Activated T-cell treated with anti-CD3 and anti-CD28 coated beads for 48 hours (primary cell): ENCODE data around the gene TMC6.
"Not testable (repeated sequence)": the region's sequence is repeated elsewhere in the genome, so short reads cannot be mapped to it uniquely, and the experiment has no call there.

ENCODE experiments used
- DNase-seq: peaks from one replicate; pipeline ENCODE4 v3.0.0-alpha.2; 2020; ENCODE audit warnings: low read depth

TMC6 gene

DNA sequence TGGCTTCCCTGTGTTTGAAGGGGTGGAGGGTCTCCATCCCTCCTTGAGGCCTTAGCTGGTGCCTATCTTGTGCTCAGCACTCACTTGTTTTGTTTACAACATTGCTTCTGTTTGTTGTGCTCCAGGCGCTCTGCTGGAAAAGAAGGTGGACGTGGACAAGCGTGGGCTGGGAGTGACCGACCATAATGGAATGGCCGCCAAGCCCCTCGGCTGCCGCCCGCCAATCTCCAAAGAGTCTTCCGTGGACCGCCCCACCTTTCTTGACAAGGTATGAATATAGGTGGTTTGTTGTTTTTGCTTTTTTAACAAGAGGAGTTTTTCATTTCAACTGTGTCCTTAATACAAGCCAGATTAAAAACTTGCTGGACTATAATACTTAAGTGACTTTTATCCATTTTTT lies 53.5 kb downstream of the TMC6 start:
- no peak for DNase-seq

DNA sequence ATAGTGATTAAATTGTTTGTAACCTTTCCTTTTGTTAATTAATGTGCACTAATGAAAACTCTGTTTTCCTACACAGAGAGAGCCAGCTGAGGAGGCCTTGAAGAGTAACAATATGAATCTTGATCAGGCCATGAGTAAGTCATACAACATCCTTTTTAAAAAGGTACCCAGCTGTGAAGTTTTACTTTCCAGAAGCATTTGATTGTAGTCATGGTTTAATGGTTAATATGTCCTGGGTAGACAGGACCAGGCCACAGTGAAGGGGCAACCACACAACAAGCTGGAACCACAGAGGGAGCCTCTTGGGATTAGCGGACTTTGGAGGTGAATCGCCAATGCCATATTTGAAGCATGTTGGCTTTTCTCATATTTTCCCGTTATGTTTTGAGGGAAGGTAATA lies 55.6 kb downstream of the TMC6 start:
- DNase-seq: no peak

DNA sequence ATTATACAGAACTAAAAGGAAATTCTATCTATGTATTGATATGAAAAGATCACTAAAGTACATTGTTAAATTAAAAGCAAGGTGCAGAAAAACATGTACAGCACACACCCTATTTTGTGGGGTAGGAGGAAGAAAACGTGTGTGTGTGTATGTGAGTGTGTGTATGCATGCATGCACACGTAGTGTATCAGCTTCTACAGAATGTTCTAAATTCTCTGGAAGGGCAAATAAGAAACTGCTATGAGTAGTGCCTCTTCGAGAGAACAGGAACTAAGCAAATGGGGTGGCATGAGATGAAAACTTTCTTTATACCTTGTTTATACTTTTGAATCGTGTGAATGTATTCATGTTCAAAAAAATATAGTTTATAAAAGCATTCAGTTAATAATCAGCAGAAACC lies 58.9 kb downstream of the TMC6 start:
- DNase-seq: no peak

DNA sequence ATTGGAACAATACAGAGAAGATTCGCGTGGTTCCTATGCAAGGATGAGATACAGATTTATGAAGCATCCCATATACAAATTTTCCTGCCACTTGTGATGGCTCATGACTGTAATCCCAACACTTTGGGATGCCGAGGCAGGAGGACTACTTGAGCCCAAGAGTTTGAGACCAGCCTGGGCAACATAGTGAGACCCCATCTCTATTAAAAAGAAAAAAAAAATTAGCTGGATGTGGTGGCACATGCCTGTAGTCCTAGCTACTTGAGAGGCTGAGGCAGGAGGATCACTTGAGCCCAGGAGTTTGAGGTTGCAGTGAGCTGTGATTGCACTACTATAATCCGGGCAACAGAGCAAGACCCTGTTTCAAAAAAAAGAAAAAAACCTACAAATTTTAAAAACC lies 61.6 kb downstream of the TMC6 start:
- not testable (repeated sequence) for DNase-seq

DNA sequence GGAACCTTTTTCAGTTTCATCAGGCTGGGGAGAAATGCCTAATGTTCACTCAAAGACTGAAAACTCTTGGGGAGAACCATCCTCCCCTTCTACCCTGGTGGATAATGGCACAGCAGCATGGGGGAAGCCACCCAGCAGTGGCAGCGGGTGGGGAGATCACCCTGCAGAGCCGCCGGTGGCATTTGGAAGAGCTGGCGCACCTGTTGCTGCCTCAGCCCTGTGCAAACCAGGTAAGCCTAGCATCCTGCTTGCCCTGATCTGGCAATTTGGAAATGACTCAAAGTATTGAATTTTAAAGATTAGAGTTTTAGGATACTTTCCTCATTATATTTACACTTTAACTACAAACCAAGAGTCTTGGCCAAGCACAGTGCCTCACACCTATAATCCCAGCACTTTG lies 63.8 kb downstream of the TMC6 start:
- DNase-seq: no peak

DNA sequence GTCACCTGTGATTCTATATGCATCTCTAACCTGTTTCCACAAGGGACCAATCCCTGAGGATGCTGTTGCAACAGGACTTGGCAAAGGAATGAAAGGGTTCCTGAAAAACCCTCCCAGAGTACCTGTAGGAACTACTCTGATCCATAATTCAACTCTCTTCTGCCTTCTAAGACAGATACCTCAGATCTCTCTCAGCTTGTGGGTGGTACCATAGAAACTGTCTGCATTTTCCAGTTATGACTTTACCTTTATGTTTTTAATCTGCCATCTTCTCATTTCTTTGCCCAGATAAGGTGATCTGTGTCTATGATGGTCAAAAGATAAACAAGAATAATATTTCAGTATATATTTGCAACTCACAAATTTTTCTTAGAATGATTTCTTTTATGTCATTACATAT lies 65.1 kb downstream of the TMC6 start:
- DNase-seq: no peak

DNA sequence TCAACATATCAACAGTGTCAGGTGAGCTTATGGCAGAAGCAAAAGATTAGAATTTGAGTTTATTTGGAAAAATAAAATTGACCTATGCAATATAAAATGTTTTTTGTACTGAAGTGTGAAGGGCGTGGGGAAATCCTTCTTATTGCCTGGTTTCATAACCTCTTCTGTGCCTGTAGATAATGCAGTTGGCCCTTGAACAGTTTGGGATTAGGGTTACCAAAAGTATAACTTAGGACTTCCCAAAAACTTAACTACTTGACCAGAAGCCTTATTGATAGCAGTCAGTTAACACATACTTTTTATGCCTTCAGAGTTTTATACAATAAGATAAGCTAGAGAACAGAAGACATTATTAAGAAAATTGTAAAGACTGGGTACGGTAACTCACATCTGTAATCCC lies 66.0 kb downstream of the TMC6 start:
- no peak for DNase-seq
